ENCODE measurements around the gene DOK6.

DOK6 gene

GRCh38 chr18:69684789-69685188 is 284.1 kb downstream of the DOK6 start:
- no peak overlapping the region for H3K27ac Mint-ChIP-seq (ENCODE audit: low read depth)
- H3K4me3 Mint-ChIP-seq = no peak overlapping the region
- H3K27me3 Mint-ChIP-seq = peaks cover 23% of the 10 kb centered on the region
- peaks cover 4% of the 10 kb centered on the region for H3K36me3 Mint-ChIP-seq (ENCODE audit: insufficient read depth)
- DNase-seq (ENCODE audit: low spot score in 2 of 2) (no peak), ATAC-seq (replicated peaks; ENCODE audit: extremely low read depth, poor library complexity, severe bottlenecking) (no peak)
- H3K9me3 Mint-ChIP-seq = no peaks in the 10 kb centered on the region
- H3K4me1 Mint-ChIP-seq = no peaks in the 10 kb centered on the region

DNA sequence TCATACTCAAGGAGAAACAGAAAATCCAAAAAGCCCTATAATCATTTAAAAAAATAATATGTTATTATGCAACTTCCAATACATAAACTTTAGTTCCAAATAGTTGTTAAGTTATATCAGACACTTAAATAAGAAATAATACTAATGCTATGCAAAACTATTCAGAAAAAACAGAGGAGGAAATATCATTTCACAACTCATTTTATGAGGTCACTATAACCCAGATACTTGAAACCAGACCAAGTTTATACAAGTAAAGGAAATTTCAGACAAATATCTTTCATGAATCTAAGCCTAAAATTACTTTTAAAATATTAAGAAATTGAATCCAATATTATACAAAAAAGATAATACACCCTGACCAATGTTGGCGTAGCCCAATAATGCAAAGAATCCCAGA is 286.2 kb downstream of the DOK6 start:
- ATAC-seq (replicated peaks; ENCODE audit: extremely low read depth, poor library complexity, severe bottlenecking) = no peak
- Mint-ChIP-seq H3K9me3 (no peaks in the 10 kb centered on the region), H3K27me3 (peaks cover 23% of the 10 kb centered on the region), H3K36me3 (ENCODE audit: insufficient read depth) (peaks cover 4% of the 10 kb centered on the region), H3K4me1 (no peaks in the 10 kb centered on the region), H3K27ac (ENCODE audit: low read depth) (no peak overlapping the region), H3K4me3 (no peak overlapping the region)
- no peak for DNase-seq (ENCODE audit: low spot score in 2 of 2)

DNA sequence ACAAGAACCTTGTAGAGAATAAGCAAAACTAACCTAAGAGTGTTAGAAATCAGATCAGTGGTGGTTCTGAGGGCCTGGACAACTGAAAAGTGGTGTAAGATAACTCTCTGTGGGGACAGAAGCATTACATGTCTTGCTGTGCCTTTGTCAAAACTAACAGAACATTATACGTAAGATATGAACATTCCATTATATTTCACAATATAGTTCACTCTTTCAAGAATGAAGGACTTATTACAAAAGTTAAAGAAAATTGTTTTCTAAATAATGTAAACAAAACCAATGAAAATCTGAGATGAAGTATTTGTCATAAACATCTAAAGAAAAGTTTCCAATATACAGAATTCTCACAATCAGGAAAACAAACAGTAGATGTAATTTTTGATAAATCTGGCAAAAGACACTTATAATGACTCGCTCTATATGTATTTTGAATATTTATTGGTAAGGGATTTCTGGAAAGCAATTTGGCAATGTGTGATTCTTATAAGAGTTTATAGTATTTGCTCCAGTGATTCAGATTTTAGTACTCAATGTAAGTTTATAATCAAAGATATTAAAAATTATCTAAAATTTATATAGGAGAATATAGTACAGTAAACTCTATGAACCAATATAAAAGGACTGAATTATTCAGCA is 288.6 kb downstream of the DOK6 start:
- ATAC-seq (replicated peaks; ENCODE audit: extremely low read depth, poor library complexity, severe bottlenecking) (no peak), DNase-seq (ENCODE audit: low spot score in 2 of 2) (no peak)
- Mint-ChIP-seq H3K4me1 (no peaks in the 10 kb centered on the region), H3K36me3 (ENCODE audit: insufficient read depth) (peaks cover 2% of the 10 kb centered on the region), H3K27ac (ENCODE audit: low read depth) (no peak overlapping the region), H3K9me3 (no peaks in the 10 kb centered on the region), H3K4me3 (no peak overlapping the region), H3K27me3 (peaks cover 14% of the 10 kb centered on the region)

GRCh38 chr18:69691008-69691760 is 290.5 kb downstream of the DOK6 start:
- H3K9me3 Mint-ChIP-seq = no peaks in the 10 kb centered on the region
- ATAC-seq (replicated peaks; ENCODE audit: extremely low read depth, poor library complexity, severe bottlenecking) = no peak
- no peak overlapping the region for H3K27ac Mint-ChIP-seq (ENCODE audit: low read depth)

GRCh38 chr18:69697069-69697468 is 296.4 kb downstream of the DOK6 start:
- Mint-ChIP-seq H3K4me1 (no peaks in the 10 kb centered on the region), H3K27ac (ENCODE audit: low read depth) (no peak overlapping the region), H3K36me3 (ENCODE audit: insufficient read depth) (no peaks in the 10 kb centered on the region), H3K9me3 (no peaks in the 10 kb centered on the region), H3K4me3 (no peak overlapping the region), H3K27me3 (peaks cover 16% of the 10 kb centered on the region)
- ATAC-seq (replicated peaks; ENCODE audit: extremely low read depth, poor library complexity, severe bottlenecking) = no peak
- no peak for DNase-seq (ENCODE audit: low spot score in 2 of 2)

More at GRCh38 chr18:69691008-69691760, 290.5 kb downstream of the DOK6 start:
- Mint-ChIP-seq H3K4me1 (no peaks in the 10 kb centered on the region), H3K36me3 (ENCODE audit: insufficient read depth) (peaks cover 2% of the 10 kb centered on the region), H3K4me3 (no peak overlapping the region), H3K27me3 (peaks cover 8% of the 10 kb centered on the region)
- no peak for DNase-seq (ENCODE audit: low spot score in 2 of 2)

- Mint-ChIP-seq H3K36me3 (ENCODE audit: insufficient read depth) (no peaks in the 10 kb centered on the region), H3K27ac (ENCODE audit: low read depth) (no peak overlapping the region), H3K9me3 (no peaks in the 10 kb centered on the region), H3K27me3 (peaks cover 16% of the 10 kb centered on the region), H3K4me1 (no peaks in the 10 kb centered on the region), H3K4me3 (no peak overlapping the region)
- DNase-seq (ENCODE audit: low spot score in 2 of 2) = no peak
- no peak for ATAC-seq (replicated peaks; ENCODE audit: extremely low read depth, poor library complexity, severe bottlenecking)
Measured at GRCh38 chr18:69697689-69698088, 297.0 kb downstream of the DOK6 start.

- Mint-ChIP-seq H3K9me3 (no peaks in the 10 kb centered on the region), H3K4me3 (no peak overlapping the region), H3K4me1 (no peaks in the 10 kb centered on the region), H3K27ac (ENCODE audit: low read depth) (no peak overlapping the region), H3K36me3 (ENCODE audit: insufficient read depth) (no peaks in the 10 kb centered on the region), H3K27me3 (peaks cover 8% of the 10 kb centered on the region)
- DNase-seq (ENCODE audit: low spot score in 2 of 2) (no peak), ATAC-seq (replicated peaks; ENCODE audit: extremely low read depth, poor library complexity, severe bottlenecking) (no peak)
Measured at GRCh38 chr18:69701305-69701704, 300.6 kb downstream of the DOK6 start.

DNA sequence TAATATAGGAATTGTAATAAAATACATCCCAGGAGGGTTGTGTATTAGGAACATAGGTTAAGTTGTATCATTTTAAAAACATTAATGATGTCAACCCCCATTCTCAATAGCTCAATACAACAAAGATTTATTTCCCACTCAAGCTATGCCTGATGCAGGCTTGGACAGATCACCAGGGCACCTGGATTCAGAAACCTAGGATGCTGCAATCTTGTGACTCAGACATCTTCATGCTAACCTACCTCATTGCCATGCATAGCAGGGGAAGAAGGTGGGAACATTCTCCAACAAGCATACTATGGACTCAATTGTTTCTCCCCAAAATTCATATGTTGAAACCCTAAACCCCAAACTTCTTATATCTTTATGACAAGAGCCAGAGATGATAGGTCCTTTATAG is 302.8 kb downstream of the DOK6 start:
- ATAC-seq (replicated peaks; ENCODE audit: extremely low read depth, poor library complexity, severe bottlenecking) = no peak
- peaks cover 8% of the 10 kb centered on the region for H3K27me3 Mint-ChIP-seq
- H3K4me3 Mint-ChIP-seq = no peak overlapping the region
- no peak overlapping the region for H3K27ac Mint-ChIP-seq (ENCODE audit: low read depth)
- H3K4me1 Mint-ChIP-seq = no peaks in the 10 kb centered on the region
- H3K9me3 Mint-ChIP-seq = no peaks in the 10 kb centered on the region
- no peak for DNase-seq (ENCODE audit: low spot score in 2 of 2)
- no peaks in the 10 kb centered on the region for H3K36me3 Mint-ChIP-seq (ENCODE audit: insufficient read depth)

- ATAC-seq (replicated peaks; ENCODE audit: extremely low read depth, poor library complexity, severe bottlenecking) (no peak), DNase-seq (ENCODE audit: low spot score in 2 of 2) (no peak)
- Mint-ChIP-seq H3K4me1 (no peaks in the 10 kb centered on the region), H3K36me3 (ENCODE audit: insufficient read depth) (no peaks in the 10 kb centered on the region), H3K4me3 (no peak overlapping the region), H3K9me3 (no peaks in the 10 kb centered on the region), H3K27me3 (no peaks in the 10 kb centered on the region), H3K27ac (ENCODE audit: low read depth) (no peak overlapping the region)
Measured at GRCh38 chr18:69705987-69706386, 305.3 kb downstream of the DOK6 start.

- H3K27me3 Mint-ChIP-seq = no peaks in the 10 kb centered on the region
- no peaks in the 10 kb centered on the region for H3K9me3 Mint-ChIP-seq
- no peak for DNase-seq (ENCODE audit: low spot score in 2 of 2)
- ATAC-seq (replicated peaks; ENCODE audit: extremely low read depth, poor library complexity, severe bottlenecking) = no peak
- no peak overlapping the region for H3K4me3 Mint-ChIP-seq
- H3K36me3 Mint-ChIP-seq (ENCODE audit: insufficient read depth) = peaks cover 3% of the 10 kb centered on the region
- no peak overlapping the region for H3K27ac Mint-ChIP-seq (ENCODE audit: low read depth)
- H3K4me1 Mint-ChIP-seq = no peaks in the 10 kb centered on the region
Measured at GRCh38 chr18:69708844-69709243, 308.2 kb downstream of the DOK6 start.

- ATAC-seq (replicated peaks; ENCODE audit: extremely low read depth, poor library complexity, severe bottlenecking) (no peak), DNase-seq (ENCODE audit: low spot score in 2 of 2) (no peak)
- no peaks in the 10 kb centered on the region for H3K27me3 Mint-ChIP-seq
- no peaks in the 10 kb centered on the region for H3K4me1 Mint-ChIP-seq
- H3K4me3 Mint-ChIP-seq = no peak overlapping the region
- H3K9me3 Mint-ChIP-seq = peaks cover 12% of the 10 kb centered on the region
- no peak overlapping the region for H3K27ac Mint-ChIP-seq (ENCODE audit: low read depth)
- peaks cover 3% of the 10 kb centered on the region for H3K36me3 Mint-ChIP-seq (ENCODE audit: insufficient read depth)
Measured at GRCh38 chr18:69715191-69715795, 314.6 kb downstream of the DOK6 start.

DNA sequence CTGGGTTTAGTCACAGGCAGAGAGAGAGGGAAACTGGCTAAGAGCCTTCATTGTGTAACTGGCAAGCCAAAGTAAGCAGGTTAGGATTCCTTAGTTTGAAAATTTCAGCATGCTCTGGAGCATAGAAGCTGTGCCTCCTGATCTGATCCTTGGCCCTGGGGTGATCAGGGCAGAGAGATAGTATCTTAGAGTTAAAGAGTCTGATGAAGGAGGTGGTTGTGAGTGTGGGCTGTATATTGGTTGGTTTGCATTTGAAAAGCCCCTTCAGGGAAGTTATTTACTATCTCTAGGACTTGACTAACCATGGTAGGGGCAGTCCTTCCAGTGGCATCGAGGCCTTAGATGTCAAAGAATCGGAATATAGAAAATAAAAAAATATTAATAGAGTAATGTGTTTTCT is 316.9 kb downstream of the DOK6 start:
- no peak overlapping the region for H3K4me3 Mint-ChIP-seq
- peaks cover 12% of the 10 kb centered on the region for H3K9me3 Mint-ChIP-seq
- ATAC-seq (replicated peaks; ENCODE audit: extremely low read depth, poor library complexity, severe bottlenecking) (no peak), DNase-seq (ENCODE audit: low spot score in 2 of 2) (no peak)
- no peaks in the 10 kb centered on the region for H3K4me1 Mint-ChIP-seq
- no peaks in the 10 kb centered on the region for H3K27me3 Mint-ChIP-seq
- H3K36me3 Mint-ChIP-seq (ENCODE audit: insufficient read depth) = no peaks in the 10 kb centered on the region
- no peak overlapping the region for H3K27ac Mint-ChIP-seq (ENCODE audit: low read depth)
